Astrocyte of the hippocampus (primary cell): ENCODE measurements around the gene ALAD.
"Not testable (repeated sequence)": the region's sequence is repeated elsewhere in the genome, so short reads cannot be mapped to it uniquely, and the experiment has no call there.

Experiments used
- DNase-seq: peaks from one replicate; pipeline ENCODE4 v3.0.0; 2011; ENCODE audit warnings: low read depth, low spot score

The ALAD gene

GRCh38 chr9:113401027-113401792 is at the start of gene ALAD:
Gene ALAD (minus strand): TSS chr9:113401284. CDS start chr9:113393559, 7,725 bp downstream.
- DNase-seq, result peak; percentile 100

DNA sequence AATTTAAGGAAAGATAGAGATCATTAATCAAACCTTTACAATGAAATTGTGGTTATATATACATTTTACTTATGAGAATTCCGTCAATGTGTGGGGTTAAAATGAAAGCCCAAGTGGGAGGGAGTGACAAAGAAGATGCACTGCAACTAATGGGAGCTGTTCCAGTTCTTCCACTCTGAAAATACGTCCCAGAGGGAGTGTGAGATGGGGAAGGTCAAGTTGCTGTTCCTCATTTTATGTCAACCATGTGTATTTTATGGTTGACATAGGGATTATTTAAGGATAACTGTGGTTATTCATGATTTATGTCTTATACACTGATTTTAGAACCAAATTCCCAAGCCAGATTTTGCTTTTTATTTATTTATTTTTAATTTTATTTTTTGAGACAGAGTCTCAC is 48.3 kb upstream of the ALAD start:
- DNase-seq, result no peak

- peak; percentile 60 for DNase-seq
Measured at GRCh38 chr9:113446323-113446740, 45.2 kb upstream of the ALAD start.

GRCh38 chr9:113444736-113445135 is 43.7 kb upstream of the ALAD start:
- no peak for DNase-seq

- not testable (repeated sequence) for DNase-seq
Measured at GRCh38 chr9:113437716-113438115, 36.6 kb upstream of the ALAD start.

GRCh38 chr9:113436728-113437515 is 35.8 kb upstream of the ALAD start:
- peak; percentile 59 for DNase-seq

- no peak for DNase-seq
Measured at GRCh38 chr9:113431191-113431590, 30.1 kb upstream of the ALAD start.

- DNase-seq, result no peak
Measured at GRCh38 chr9:113428062-113428615, 27.1 kb upstream of the ALAD start.

DNA sequence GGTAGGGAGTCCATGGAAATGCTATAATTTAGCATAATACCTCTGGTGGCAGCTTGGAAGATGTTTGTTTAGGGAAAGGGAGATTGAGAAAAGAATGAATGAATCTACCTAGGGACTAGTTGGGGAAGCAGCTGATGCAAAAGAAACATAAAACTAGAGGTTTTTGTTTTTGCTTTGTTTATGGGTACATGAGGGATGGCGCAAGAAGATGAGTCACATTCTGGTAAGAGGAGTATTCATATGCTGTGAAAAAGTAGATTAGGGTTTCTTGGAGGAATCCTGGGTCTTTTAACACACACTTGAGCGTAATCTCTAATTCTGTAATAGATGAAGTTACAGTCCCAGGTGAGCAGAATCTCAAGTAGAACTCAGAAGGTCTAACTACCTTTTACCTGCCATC is 26.5 kb upstream of the ALAD start:
- no peak for DNase-seq

- no peak for DNase-seq
Measured at GRCh38 chr9:113426701-113427100, 25.6 kb upstream of the ALAD start.

DNA sequence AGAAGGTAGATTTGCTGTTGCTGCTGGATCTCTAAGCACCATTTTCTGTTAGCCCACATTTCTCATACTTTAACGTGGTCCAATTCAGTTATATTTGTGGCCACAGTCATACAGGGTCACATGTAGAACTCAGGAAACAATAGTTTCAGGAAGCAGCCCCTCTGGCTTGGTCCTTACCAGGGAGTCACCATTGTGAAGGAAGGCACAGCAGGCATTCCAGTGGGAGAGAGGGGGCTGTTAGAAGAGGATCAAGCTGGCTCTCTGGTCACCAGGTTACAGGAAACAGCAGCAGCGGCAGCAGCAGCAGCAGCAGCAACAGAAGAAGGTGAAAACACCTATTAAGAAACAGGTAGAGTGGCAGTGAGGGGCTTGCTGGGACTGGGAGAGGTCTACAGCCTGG is 24.0 kb upstream of the ALAD start:
- no peak for DNase-seq

GRCh38 chr9:113421726-113422125 is 20.6 kb upstream of the ALAD start:
- no peak for DNase-seq

GRCh38 chr9:113417370-113417769 is 16.3 kb upstream of the ALAD start:
- no peak for DNase-seq

DNA sequence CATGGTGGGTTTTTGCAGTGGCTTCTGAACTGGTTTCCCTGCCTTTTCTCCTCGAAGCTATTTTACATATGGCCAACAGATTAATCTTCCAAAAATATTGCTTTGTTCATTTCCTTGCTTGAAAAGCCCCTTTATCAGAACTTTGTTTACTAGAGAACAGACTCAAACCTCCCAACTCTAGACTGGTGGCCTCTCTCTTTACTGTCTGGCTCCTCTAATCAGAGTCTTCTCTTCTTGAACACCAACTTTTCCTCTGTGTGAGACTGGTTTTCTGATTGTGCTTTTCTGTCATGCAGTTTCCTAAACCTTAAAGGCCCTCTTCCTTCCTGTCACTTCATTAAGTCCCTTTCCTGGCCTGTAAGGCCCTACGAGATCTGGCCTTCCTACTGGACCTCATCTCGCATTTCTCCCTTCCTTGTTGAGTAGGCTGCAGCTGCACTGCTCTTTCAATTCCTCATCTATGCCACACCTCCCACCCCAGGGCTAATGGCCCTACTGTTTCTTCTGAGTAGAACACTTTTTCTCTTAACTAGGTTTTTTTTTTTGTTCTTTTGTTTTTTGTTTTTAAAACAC is 15.2 kb upstream of the ALAD start:
- no peak for DNase-seq

GRCh38 chr9:113410207-113410864 is 9.3 kb upstream of the ALAD start, which contains the start of the genes C9orf43 and POLE3:
Gene C9orf43 (plus strand): TSS chr9:113410747. CDS start chr9:113413494, 2,747 bp downstream.
Gene POLE3 (minus strand): TSS chr9:113410675. CDS start chr9:113410293, 382 bp downstream.
- peak; percentile 98 for DNase-seq

DNA sequence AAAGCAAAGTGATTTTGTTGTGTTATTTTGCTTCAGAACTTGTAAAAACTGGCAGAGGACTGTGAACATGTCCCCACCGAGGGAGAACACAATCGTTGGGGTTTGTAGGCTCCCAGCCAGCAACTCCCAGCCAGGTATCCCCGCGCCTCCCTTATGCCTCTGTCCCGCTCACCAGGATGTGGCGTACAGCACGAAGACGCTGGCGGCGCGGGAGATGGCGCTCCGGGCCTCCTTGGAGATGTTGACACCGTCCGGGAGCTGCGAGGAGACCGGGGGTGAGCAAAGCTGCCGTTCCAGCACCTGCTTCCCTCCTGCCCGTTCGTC is 8.8 kb upstream of the ALAD start:
- no peak for DNase-seq

DNA sequence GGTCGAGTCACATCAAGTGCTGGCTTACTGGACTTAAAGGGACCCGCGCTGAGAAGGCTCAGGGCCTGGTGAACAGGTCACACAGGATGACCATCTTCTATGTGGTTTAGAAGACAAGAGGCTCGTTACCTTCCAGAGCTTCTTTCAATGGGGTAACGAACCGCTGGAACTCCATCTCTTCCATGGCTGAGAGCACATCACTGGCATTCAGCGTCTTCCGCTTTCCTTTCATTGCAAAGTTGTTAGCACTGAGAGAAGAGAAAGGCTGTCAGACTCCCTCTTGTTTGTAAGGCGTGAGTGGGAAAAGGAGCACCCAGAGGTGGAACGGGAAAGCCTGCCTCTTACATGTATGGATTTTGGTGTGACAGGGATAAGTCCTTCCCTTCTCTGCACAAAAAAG is 8.4 kb upstream of the ALAD start:
- DNase-seq, result no peak

DNA sequence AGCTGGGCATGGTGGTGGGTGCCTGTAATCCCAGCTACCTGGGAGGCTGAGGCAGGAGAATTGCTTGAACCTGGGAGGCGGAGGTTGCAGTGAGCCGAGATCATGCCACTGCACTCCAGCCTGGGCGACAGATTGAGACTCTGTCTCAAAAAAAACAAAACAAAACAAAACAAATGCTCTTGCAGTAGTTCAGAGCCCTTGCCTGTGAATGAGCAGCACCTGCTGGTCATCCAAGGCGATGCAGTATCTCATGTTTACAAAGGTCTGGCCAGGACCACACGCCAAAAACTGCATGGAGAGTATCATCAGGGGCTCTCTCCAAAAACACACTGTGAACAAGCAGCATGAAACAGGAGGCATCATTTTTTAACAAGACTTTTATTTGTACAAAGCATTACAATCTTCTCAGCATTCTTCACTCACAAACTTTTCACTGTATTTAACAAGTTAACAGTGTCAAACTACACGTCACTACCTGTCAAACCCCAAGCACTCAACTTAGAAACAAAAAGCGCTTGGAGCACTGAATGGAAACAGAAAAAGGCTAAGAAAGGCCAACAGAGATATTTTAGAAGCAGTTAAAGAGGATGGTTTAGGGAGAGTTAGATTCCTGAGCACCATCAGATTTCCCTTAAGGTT is 5.9 kb upstream of the ALAD start:
- peak; percentile 83 for DNase-seq

DNA sequence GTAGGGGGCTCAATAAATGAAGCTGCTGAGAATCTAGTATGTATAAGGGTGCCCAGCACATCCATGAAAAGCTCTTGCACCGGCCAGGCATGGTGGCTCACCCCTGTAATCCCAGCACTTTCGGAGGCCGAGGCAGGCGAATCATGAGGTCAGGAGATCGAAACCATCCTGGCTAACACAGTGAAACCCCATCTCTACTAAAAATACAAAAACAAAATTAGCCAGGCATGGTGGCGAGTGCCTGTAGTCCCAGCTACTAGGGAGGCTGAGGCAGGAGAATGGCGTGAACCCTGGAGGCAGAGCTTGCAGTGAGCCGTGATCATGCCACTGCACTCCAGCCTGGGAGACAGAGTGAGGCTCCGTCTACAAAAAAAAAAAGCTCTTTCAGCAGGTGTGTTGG is 5.3 kb upstream of the ALAD start:
- DNase-seq, result not testable (repeated sequence)

DNA sequence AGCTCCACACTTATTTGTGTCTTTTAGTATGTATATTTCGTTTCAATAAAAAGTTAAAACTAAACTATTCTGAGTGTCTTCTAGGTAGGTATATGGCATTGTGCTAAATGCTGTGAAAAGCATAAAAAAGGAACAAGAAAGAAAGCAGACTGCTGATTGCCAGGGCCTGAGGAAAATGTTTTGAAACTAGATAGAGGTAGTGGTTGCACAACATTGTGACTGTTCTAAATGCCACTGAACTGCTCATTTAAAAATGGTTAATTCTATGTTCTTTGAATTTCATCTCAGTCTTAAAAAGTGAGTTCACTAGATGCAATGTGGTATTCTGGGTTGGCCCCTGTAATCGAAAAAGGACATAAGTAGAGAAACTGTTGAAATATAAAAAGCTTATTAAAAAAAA is 2.6 kb upstream of the ALAD start:
- DNase-seq, result no peak

- DNase-seq, result peak; percentile 29
Measured at GRCh38 chr9:113399646-113400200, 1.4 kb downstream of the ALAD start.
